Ovary (tissue), 3 donors: ENCODE measurements around the gene UNC5A.

Experiments
- CTCF ChIP-seq, 3 donors: fragments of 450-650 bp in 2 of 3; fragments of 200-600 bp in 1 of 3; IDR thresholded peaks; one replicate each; pipeline versions ENCODE4 v1.5.1 to v1.8.0; 2016 to 2022; ENCODE audit warnings: antibody characterized with exemption in 3 of 3, mild to moderate bottlenecking in 1 of 3
- POLR2A ChIP-seq: fragments of 450-650 bp; IDR thresholded peaks from one replicate; pipeline ENCODE4 v1.6.1; 2017; ENCODE audit warnings: antibody characterized with exemption, mild to moderate bottlenecking, moderate library complexity
- donor health status: DM: no; HTN: no; CAD: no.

GRCh38 chr5:176916337-176916736 is 106.0 kb downstream of the UNC5A start:
- TF ChIP-seq CTCF (IDR thresholded peaks at IDR 0.05) (no peak), POLR2A (no peak)
